Activated T-cell treated with anti-CD3 and anti-CD28 coated beads, Interleukin-2, amount 50 U/mL, for 4 hours (primary cell): ENCODE measurements around the gene ENDOV. TPM values are rescaled to one million over a fixed set of nuclear protein-coding genes. Genes with fewer than 3 reads are reported as not detected.

Experiments
- ATAC-seq, 2 donors: fragments of 200-7000 bp; cut with Tn5 transposase; one replicate each; pipeline ENCODE4 v1.10.0; 2021
- DNase-seq: peaks from one replicate; pipeline ENCODE4 v3.0.0-alpha.2; 2020
- H3K27me3 Mint-ChIP-seq: one replicate; pipeline ENCODE4 v1.8.0; 2021; ENCODE audit warnings: low read depth, mixed read lengths
- H3K36me3 Mint-ChIP-seq: one replicate; pipeline ENCODE4 v1.8.0; 2022; ENCODE audit warnings: mixed read lengths; ENCODE audit not compliant: insufficient read depth
- H3K4me1 Mint-ChIP-seq: one replicate; pipeline ENCODE4 v1.8.0; 2021; ENCODE audit warnings: low read depth, mixed read lengths
- H3K4me3 Mint-ChIP-seq: one replicate; pipeline ENCODE4 v1.8.0; 2021; ENCODE audit warnings: mild to moderate bottlenecking, moderate library complexity, mixed read lengths
- H3K9me3 Mint-ChIP-seq: one replicate; pipeline ENCODE4 v1.8.0; 2021; ENCODE audit warnings: mixed read lengths
- total RNA-seq, 3 donors: library from RNA; stranded (reverse); gene quantifications; one replicate each; pipeline ENCODE4 v1.2.1, GENCODE V29; 2021

The ENDOV gene
- total RNA-seq, 3 donors from 2014 or later, result 11.2 to 12.9 (median 12.4) TPM

DNA sequence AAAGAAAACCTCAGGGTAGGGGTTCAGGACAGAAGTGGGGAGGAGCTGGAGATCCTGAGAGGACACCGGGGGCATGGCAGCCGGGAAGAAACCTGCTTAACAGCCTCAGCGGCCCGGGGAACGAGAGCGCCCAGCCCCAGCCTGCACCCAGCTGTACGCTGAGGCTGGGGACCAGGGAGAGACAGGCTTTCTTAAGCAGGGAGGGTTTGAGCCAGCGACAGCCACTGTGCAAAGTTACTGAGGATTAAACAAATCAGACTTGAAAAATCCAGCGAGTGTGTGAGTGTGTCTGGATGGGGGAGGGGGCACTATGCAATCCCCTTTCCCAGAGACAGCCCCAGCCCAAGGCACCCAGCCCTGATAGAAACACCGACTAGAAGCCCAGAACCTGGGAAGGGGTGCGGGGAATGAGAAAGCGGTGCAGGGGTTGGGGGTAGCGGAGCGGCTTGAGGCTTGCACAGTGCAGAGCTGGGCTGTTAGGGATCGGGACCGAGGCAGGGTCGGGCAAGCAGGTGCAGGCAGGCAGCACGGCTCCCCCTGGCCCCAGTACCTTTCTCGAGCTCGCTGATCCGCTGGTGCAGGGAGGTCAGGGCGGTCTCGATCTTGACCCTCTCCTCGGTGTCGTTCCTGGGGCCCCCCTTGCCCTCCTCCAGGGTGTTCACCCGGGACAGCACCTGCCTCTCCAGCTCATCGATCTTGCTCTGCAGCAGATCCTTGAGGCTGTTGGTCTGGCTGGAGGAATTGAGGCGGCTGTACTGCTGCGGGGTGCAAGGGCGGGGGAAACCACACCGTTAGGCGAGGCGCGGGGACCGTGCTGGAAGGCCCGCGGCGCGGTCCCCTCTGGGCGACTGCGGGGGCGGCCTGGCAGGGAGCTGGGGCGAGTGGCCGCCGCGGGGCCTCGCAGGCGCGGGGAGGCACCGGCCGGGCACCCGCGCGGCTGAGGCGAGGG is 60.3 kb downstream of the ENDOV start:
- ATAC-seq (peak; percentile 25 to 30), DNase-seq (no peak)
- H3K27me3 Mint-ChIP-seq, result peaks cover 52% of the 10 kb centered on the region

DNA sequence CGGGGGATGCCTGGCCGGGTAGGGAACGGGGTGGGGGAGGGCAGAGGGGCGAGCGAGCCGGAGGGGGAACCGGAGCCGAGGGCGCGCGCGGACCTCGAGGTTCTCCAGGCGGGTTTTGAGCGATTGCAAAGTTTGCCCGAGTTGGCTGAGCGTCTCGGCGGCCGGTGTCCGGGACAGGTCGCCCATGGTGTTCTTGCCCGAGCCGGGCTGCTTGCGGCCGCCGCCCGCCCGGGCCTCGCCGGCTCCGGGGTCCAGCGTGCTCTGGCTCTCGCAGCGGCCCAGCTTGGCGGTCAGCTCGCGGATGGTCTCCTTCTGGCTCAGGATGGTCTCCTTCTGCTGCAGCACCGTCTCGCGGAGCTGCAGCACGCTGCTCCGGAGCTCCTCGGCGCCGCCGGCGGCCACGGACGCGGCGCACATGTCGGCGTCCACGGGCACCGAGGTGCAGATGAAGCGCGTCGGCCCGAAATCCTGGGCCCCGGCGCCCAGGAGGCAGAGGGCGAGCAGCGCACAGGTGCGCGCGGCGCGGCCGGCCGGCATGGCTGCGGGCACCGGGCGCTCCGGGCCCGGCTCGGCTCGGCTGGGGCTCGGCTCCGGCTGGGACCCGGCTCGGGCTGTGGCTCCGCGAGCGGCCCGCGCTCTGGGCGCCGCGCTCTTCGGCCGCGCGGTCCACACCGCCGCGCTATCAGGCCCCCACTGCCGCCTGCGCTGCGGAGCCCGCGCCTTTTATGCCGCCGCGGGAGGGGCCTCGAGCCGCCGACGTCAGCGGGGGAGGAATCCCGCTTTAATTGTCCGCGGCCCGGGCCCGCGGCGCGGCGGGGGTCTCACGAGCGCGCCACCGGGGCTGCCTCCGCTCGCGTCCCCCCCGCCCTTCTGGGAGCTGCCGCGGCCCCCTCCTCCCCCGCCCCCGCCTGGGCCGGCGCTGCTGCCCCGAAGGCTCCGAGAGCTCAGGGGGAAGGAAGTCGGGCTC is 61.2 kb downstream of the ENDOV start, which contains the start of gene NPTX1:
Gene NPTX1 (minus strand): TSS at position 698 of the 967 bp plus-strand sequence. CDS start 161 bp downstream, at position 537.
- Mint-ChIP-seq H3K27me3 (peaks cover 54% of the 10 kb centered on the region), H3K4me1 (peaks cover 31% of the 10 kb centered on the region)

More for the DNA sequence above, 60.3 kb downstream of the ENDOV start:
- H3K4me1 Mint-ChIP-seq, result peaks cover 31% of the 10 kb centered on the region
- peaks cover 2% of the 10 kb centered on the region for H3K36me3 Mint-ChIP-seq
- H3K9me3 Mint-ChIP-seq, result no peaks in the 10 kb centered on the region
- peak overlapping the region; percentile 79 for H3K4me3 Mint-ChIP-seq

DNA sequence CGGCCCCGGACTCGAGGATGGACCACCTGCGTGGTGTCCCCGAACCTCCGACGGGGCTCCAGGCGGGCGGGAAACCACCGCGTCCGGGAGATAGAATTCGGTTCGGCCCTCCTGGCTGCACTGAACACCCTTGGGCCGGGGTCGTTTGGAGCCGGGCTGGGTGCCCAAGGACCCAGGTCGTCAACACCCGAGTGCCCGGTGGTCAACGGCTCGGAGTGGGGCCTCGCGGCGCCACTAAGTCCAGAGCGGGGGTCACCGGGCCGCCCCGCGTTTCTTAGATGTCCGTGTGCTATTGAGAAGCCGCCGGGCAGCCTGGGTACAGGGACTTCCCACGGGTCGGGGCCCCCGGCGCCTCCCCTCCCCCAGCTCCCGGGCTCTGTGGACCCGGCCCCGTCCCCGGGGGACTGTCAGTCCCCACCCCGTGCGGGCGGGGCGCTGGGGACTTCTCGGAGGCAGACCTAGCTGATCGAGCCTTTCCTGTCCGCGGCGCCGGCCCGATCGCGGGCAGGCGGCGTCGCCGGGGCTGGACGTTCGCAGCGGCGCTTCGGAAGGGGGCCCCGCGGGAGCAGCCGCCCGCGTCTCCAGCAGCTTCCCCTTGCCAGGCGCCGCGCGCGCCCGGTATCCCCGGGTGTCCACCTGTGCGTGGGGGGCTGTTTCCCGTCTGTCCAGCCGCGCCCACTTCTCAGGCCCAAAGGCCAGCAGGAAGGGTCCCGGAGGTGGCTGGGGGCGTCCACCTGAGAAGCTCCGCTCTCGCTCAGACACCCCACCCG is 62.1 kb downstream of the ENDOV start:
- no peak overlapping the region for H3K4me3 Mint-ChIP-seq
- H3K9me3 Mint-ChIP-seq, result no peaks in the 10 kb centered on the region
- peaks cover 63% of the 10 kb centered on the region for H3K27me3 Mint-ChIP-seq
- H3K36me3 Mint-ChIP-seq, result no peaks in the 10 kb centered on the region
- no peak for ATAC-seq
- no peak for DNase-seq
- H3K4me1 Mint-ChIP-seq, result peaks cover 28% of the 10 kb centered on the region

More for the DNA sequence above, 61.2 kb downstream of the ENDOV start, which contains the start of gene NPTX1:
- no peaks in the 10 kb centered on the region for H3K9me3 Mint-ChIP-seq
- peak within 1 kb of the TSS; percentile 79 for H3K4me3 Mint-ChIP-seq
- DNase-seq, result no peak
- H3K36me3 Mint-ChIP-seq, result no peaks in the 10 kb centered on the region
- peak; percentile 26 to 28 for ATAC-seq

DNA sequence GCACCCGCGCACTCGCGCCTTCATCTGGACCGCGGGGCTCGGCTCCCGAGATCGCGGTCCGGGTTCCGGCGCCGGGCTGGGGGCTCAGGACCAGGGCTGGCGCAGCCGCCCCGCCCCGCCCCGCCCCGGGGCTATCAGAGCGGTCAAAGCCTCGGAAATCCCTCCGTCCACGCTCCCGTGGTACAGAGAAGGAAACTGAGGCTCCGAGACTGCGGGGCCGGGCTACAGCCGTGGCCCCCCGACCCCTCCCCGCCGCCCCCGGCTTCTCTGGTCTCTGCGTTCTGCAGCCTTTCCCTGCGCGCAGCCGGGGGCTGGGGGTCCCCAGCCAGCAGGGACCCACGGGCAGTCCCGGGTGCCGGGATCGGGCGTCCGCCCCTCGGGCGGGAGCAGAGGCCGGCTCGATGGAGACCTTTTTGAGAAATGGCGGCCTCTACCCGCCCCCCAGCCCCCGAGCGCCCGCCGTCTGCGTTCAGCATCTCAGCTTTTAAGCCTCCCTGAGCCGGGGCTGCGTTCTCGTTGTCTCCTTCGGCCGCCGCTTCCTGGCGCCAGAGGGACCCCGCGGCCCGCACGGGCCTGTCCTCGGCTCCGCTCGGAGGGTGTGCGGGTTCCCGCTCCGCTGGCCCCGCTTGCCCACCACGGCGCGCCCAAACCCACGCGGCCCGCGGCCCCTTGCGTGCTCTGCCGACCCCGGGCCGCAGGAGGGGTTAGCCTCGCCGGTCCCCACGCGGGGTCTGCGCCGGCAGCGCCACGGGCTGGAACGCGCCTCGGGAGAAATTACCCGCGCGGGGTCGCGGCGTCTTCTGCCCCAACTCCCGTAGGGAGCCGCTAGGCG is 62.9 kb downstream of the ENDOV start:
- DNase-seq (peak; percentile 19), ATAC-seq (peak; percentile 50 to 53)
- Mint-ChIP-seq H3K4me1 (peaks cover 23% of the 10 kb centered on the region), H3K36me3 (no peaks in the 10 kb centered on the region), H3K27me3 (peaks cover 67% of the 10 kb centered on the region), H3K4me3 (no peak overlapping the region), H3K9me3 (no peaks in the 10 kb centered on the region)

DNA sequence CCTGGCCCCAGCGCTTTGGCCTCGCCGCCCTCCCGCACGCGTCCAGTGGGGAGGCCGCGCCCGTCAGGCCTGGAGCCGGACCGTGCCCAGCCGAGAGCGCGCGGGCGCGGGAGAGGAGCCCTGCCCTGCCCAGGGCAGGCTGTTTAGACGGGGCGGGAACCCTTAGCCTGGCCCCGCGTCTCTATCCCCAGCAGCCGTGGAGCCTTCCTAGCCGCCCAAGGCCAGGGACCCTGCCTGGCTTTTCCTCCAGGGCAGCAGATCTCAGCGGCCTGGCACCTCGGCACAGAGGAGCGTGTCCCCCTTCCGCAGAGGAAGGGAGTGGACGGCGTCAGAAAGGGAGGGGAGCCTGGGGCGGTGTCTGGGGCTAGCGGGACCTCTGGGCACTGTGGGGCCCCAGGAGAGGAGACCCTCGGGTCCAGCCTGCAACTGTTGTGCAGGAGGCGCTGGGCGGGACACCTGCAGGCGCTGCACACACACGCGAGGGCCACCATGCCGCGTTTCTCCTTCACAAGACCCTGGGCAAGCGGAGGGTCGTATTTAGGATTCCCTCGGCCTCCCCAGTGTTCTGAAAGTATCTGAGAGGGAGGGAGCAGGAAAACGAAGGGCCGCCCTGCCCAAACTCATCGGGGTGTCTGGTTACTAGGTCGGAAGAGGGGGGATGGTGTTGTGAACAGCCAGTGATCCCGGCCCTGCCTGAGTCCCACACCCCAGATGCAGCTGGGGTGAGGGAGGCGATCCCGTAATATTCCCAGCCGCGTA is 63.7 kb downstream of the ENDOV start:
- peaks cover 18% of the 10 kb centered on the region for H3K4me1 Mint-ChIP-seq
- peaks cover 68% of the 10 kb centered on the region for H3K27me3 Mint-ChIP-seq
- no peaks in the 10 kb centered on the region for H3K9me3 Mint-ChIP-seq
- DNase-seq (no peak), ATAC-seq (peak in 1 of 2 donors; percentile 9)
- no peaks in the 10 kb centered on the region for H3K36me3 Mint-ChIP-seq
- H3K4me3 Mint-ChIP-seq, result no peak overlapping the region

DNA sequence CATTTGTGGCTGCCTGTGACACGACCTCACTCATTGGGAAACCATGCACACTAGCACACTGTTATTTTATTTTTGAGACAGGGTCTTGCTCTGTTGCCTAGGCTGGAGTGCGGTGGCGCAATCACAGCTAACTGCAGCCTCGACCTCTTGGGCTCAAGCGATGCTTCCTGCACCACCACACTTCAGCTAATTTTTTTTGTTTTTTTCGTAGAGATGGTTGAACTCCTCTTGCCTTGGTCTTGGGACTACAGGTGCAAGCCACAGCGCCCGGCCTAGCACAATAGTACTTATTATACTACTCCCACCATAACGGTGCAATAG is 64.2 kb downstream of the ENDOV start:
- Mint-ChIP-seq H3K36me3 (no peaks in the 10 kb centered on the region), H3K4me1 (peaks cover 17% of the 10 kb centered on the region), H3K4me3 (no peak overlapping the region), H3K9me3 (no peaks in the 10 kb centered on the region), H3K27me3 (peaks cover 63% of the 10 kb centered on the region)
- ATAC-seq (no peak), DNase-seq (no peak)

DNA sequence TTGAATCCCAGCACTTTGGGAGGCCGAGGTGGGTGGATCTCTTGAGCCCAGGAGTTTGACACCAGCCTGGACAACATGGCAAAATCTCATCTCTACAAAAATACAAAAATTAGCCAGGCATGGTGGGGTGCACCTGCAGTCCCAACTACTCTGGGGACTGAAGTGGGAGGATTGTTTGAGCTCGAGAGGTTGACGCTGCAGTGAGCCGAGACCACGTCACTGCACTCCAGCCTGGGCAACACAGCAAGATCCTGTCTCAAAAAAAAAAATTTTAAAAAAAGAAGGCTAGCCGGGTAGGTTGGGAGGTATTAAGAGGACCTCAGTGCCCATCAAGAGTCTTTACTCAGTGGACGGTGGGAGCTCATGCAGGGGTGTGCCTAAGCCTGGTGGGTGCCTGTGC is 65.3 kb downstream of the ENDOV start:
- peaks cover 53% of the 10 kb centered on the region for H3K27me3 Mint-ChIP-seq
- DNase-seq (no peak), ATAC-seq (no peak)
- H3K36me3 Mint-ChIP-seq, result no peaks in the 10 kb centered on the region
- H3K9me3 Mint-ChIP-seq, result no peaks in the 10 kb centered on the region
- H3K4me3 Mint-ChIP-seq, result no peak overlapping the region
- H3K4me1 Mint-ChIP-seq, result peaks cover 7% of the 10 kb centered on the region

DNA sequence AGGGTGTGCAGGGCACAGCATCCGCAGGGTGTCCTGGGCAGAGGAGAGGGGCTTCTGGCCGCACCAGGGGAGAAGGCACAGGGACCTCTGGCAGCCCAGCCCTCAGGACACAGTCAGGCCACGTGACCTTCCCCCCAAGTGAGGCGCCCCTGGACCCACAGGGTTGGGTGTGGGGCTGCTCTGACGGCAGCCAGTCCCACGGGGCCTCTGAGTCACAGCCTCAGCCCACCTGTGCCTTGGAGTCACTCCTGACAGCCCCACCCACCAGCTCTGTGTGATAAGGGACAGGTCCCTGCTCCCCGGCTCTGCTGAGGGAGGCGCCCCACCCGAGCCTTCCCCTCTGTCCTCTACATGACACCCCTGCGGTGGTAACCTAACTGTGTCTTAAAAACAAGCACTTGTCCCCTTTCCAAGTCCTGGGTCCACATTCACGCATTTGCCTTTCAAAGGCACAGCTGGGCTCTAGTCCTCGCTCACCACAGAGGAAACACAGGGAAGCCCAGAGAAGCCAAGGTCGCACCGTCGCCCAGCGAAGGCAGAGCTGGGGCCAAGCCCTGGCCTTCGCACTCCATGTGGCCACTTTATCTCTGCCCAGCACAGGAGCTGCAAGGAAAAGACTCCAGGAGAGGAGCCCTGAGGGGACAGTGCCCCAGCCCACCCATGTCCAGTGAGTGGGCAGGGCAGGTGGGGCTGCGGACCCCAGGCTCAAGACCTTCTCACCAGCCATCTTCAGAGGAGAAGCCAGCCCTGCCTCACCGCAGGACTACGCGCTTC is 66.5 kb downstream of the ENDOV start:
- H3K36me3 Mint-ChIP-seq, result no peaks in the 10 kb centered on the region
- ATAC-seq (peak in 1 of 2 donors; percentile 19), DNase-seq (no peak)
- H3K27me3 Mint-ChIP-seq, result peaks cover 53% of the 10 kb centered on the region
- no peaks in the 10 kb centered on the region for H3K9me3 Mint-ChIP-seq
- no peak overlapping the region for H3K4me3 Mint-ChIP-seq
- H3K4me1 Mint-ChIP-seq, result peaks cover 3% of the 10 kb centered on the region

DNA sequence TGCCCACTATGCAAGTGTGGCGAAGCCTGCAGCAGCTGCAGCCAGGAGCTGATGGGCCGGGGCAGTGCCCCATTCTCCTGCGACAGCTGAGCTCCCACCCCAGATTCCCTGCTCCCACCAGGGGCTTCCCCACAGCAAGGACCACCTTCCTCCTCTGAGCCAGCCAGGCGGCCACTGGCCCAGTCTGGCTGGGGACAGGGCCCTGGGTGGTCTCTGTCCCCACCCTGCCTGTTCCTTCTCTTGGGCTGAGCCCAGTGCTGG is 67.0 kb downstream of the ENDOV start:
- Mint-ChIP-seq H3K27me3 (peaks cover 58% of the 10 kb centered on the region), H3K36me3 (no peaks in the 10 kb centered on the region)
- no peak for ATAC-seq

DNA sequence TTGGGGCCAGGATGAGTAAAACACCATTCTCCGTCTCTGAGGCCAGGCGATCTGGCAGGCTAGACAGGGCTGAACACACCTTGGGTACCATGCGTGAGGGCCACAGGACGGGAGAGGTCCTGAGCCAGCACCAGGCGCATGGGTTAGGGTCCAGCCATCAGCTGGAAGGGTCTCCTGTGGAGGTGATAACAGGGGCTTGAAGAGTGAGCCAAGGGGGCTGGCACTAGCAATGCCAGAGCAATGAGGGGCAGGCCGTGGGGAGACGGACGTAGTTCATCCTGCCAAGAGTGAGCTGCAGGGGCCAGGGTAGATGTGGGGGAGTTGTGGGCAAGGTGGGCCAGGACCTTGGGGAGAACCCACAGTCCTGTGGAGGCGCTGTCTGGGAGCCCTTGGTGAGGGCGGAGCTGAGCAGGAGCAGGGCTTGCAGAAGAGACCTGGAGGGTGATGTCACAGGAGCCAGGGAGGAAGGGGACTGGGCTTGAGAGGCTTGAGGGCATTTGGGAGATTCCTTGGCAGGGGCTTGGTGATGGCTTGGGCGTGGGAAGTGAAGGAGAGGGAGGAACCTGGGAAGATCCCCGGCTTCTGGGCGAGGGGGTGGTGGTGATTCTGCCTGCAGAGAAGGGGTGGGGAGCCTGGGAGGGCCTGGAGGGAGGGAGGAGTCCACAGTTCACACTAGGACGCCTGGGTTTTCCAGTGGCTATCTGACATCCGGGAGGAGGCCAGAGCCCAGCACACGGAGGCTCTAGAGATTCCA is 67.8 kb downstream of the ENDOV start:
- Mint-ChIP-seq H3K4me3 (no peak overlapping the region), H3K27me3 (peaks cover 63% of the 10 kb centered on the region), H3K4me1 (peaks cover 3% of the 10 kb centered on the region), H3K9me3 (no peaks in the 10 kb centered on the region), H3K36me3 (no peaks in the 10 kb centered on the region)
- ATAC-seq, result no peak
- no peak for DNase-seq

More for the DNA sequence above, 67.0 kb downstream of the ENDOV start:
- no peaks in the 10 kb centered on the region for H3K9me3 Mint-ChIP-seq
- H3K4me1 Mint-ChIP-seq, result peaks cover 3% of the 10 kb centered on the region
- DNase-seq, result no peak
- H3K4me3 Mint-ChIP-seq, result no peak overlapping the region

DNA sequence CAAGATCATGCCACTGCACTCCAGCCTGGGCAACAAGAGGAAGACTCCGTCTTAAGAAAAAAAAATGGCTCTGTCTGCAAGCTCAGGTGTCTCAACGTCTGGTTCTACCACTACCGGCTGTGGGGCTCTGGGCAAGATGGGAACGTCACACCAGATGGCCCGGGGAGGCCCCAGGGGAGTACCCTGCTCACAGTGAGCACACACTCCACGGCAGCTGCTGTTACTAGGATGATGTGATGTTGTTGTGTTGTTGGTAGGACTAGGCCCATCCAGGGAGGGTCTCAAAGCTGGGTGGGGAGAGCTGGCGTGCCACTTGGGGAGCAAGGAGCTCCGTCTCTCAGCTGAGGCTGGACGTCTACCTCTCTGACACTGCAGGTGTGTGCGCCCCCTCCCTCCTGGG is 70.9 kb downstream of the ENDOV start:
- no peaks in the 10 kb centered on the region for H3K4me1 Mint-ChIP-seq
- DNase-seq (no peak), ATAC-seq (no peak)
- H3K9me3 Mint-ChIP-seq, result no peaks in the 10 kb centered on the region
- no peaks in the 10 kb centered on the region for H3K36me3 Mint-ChIP-seq
- no peak overlapping the region for H3K4me3 Mint-ChIP-seq
- peaks cover 47% of the 10 kb centered on the region for H3K27me3 Mint-ChIP-seq

DNA sequence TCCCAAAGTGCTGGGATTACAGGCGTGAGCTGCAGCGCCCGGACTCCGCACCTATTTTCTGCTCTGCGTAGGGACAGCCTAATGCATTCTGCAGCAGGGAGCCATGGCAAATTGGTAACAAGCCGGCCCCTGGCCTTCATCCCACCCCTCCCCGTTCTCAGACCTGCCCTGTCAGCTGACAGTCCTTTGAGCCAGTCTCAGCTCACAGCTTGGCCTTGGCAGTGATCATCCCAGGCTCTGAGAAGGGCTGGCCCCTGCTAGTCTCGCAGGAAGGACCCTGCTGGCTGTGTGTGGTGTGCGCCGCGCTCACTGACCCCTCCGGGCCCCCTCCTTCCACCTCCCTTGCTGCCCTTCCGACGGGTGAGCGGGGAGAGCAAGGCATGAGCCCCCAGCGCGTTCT is 71.7 kb downstream of the ENDOV start:
- H3K9me3 Mint-ChIP-seq, result no peaks in the 10 kb centered on the region
- no peak overlapping the region for H3K4me3 Mint-ChIP-seq
- peaks cover 41% of the 10 kb centered on the region for H3K27me3 Mint-ChIP-seq
- no peaks in the 10 kb centered on the region for H3K36me3 Mint-ChIP-seq
- no peak for DNase-seq
- ATAC-seq, result no peak
- H3K4me1 Mint-ChIP-seq, result no peaks in the 10 kb centered on the region
